MM.1S (cell line): ENCODE results near the gene RAP1GDS1.

ENCODE experiments used
- EZH2 ChIP-seq: fragments of 300-600 bp; sonication (generic); optimal IDR thresholded peaks from 2 replicates; pipeline ENCODE3; 2017; ENCODE audit warnings: low read depth, mild to moderate bottlenecking, antibody characterized with exemption, low read length, mixed read lengths
- EZH2phosphoT487 ChIP-seq: fragments of 300-600 bp; sonication (generic); IDR thresholded peaks from 2 replicates; pipeline ENCODE4 v1.6.1; 2018; ENCODE audit warnings: antibody characterized with exemption, low read length
- TF ChIP-seq, protein P1 (sequence below): fragments of 300-600 bp; sonication (generic); IDR thresholded peaks from 2 replicates; pipeline ENCODE4 v1.5.1; 2016; ENCODE audit warnings: antibody characterized with exemption, low read length, mixed read lengths

DNA sequence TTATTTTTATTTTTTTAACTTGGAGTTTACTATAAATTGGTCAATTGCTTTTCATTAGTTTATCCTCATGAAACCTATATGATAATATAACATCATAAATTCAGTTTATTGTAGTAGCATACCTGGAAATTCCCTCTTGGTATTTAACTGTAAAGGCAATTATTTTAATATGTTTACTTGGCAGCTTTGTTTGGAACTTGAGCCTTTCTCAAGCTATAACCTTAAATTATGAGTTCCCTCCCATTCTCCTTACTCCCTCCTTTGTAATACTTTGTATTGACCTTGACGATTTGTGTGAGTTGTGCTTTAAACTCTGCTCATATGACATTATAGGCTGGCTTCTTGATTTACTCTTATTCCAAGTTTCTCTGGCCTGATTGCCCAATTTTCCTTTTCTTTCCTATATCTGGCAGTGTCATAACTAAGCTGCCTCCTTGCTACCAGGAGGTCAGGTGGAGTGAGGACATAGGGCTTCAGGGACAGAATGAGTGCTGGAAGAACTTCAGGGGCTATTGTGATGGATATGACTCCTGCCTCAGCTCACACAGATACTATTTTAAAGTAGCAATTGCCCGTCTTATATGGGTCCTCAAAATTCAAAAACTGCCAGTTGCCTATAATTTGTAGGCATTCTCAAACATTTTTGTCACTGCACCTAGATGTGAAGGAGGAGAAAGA lies 77.7 kb downstream of the RAP1GDS1 start:
- TF ChIP-seq, protein P1, sequence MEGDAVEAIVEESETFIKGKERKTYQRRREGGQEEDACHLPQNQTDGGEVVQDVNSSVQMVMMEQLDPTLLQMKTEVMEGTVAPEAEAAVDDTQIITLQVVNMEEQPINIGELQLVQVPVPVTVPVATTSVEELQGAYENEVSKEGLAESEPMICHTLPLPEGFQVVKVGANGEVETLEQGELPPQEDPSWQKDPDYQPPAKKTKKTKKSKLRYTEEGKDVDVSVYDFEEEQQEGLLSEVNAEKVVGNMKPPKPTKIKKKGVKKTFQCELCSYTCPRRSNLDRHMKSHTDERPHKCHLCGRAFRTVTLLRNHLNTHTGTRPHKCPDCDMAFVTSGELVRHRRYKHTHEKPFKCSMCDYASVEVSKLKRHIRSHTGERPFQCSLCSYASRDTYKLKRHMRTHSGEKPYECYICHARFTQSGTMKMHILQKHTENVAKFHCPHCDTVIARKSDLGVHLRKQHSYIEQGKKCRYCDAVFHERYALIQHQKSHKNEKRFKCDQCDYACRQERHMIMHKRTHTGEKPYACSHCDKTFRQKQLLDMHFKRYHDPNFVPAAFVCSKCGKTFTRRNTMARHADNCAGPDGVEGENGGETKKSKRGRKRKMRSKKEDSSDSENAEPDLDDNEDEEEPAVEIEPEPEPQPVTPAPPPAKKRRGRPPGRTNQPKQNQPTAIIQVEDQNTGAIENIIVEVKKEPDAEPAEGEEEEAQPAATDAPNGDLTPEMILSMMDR: no peak
- TF ChIP-seq EZH2 (no peak), EZH2phosphoT487 (no peak)
